ENCODE results near the gene PNPLA8.
"Not testable (repeated sequence)": the region's sequence is repeated elsewhere in the genome, so short reads cannot be mapped to it uniquely, and the experiment has no call there.

GRCh38 chr7:108556665-108557064 lies 30.7 kb upstream of the PNPLA8 start:
- TF ChIP-seq, protein P1, sequence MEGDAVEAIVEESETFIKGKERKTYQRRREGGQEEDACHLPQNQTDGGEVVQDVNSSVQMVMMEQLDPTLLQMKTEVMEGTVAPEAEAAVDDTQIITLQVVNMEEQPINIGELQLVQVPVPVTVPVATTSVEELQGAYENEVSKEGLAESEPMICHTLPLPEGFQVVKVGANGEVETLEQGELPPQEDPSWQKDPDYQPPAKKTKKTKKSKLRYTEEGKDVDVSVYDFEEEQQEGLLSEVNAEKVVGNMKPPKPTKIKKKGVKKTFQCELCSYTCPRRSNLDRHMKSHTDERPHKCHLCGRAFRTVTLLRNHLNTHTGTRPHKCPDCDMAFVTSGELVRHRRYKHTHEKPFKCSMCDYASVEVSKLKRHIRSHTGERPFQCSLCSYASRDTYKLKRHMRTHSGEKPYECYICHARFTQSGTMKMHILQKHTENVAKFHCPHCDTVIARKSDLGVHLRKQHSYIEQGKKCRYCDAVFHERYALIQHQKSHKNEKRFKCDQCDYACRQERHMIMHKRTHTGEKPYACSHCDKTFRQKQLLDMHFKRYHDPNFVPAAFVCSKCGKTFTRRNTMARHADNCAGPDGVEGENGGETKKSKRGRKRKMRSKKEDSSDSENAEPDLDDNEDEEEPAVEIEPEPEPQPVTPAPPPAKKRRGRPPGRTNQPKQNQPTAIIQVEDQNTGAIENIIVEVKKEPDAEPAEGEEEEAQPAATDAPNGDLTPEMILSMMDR (IDR thresholded peaks at IDR 0.05): not testable (repeated sequence)
- TF ChIP-seq EZH2, EZH2phosphoT487 (IDR thresholded peaks at IDR 0.05): not testable (repeated sequence)

Data from neural progenitor cell (in vitro differentiated cells).